ENCODE data around the gene ANGPTL5.
"Not testable (repeated sequence)": the region's sequence is repeated elsewhere in the genome, so short reads cannot be mapped to it uniquely, and the experiment has no call there.

ANGPTL5 gene

GRCh38 chr11:101916422-101916821 lies at the start of gene ANGPTL5:
Gene ANGPTL5 (minus strand): TSS chr11:101916522. CDS start chr11:101907909, 8,613 bp downstream.
- DNase-seq (ENCODE audit: low spot score): no peak

DNA sequence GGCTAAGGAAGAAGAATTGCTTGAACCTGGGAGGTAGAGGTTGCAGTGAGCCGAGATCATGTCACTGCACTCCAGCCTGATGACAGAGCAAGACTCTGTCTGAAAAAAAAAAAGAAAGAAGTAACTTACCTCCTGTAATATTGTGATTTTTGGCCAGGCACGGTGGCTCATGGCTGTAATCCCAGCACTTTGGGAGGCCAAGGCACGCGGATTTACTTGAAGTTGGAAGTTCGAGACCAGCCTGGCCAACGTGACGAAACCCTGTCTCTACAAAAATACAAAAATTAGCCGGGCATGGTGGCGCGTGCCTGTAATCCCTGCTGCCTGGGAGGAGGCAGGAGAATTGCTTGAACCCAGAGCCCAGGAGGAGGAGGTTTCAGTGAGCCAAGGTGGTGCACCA lies 47.9 kb upstream of the ANGPTL5 start:
- DNase-seq (ENCODE audit: low spot score): not testable (repeated sequence)

DNA sequence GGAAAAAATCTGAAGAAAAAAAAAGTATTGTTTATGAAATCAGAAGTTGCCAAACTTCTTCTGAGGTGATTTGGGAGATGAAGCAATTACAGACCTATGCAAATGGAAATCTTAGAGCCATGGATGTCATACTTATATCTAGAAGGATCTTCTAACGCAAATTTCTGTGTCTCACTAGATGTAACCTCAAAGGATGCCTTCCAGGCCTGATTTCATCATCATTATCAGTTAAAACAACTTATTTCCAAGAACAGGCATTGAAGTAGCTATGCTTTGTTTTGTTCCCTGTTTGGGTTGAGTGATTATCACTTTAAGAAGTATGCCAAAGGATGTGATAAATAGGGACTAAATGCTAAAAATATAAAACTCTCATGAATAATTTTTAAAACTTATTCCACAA lies 43.9 kb upstream of the ANGPTL5 start:
- no peak for DNase-seq (ENCODE audit: low spot score)

DNA sequence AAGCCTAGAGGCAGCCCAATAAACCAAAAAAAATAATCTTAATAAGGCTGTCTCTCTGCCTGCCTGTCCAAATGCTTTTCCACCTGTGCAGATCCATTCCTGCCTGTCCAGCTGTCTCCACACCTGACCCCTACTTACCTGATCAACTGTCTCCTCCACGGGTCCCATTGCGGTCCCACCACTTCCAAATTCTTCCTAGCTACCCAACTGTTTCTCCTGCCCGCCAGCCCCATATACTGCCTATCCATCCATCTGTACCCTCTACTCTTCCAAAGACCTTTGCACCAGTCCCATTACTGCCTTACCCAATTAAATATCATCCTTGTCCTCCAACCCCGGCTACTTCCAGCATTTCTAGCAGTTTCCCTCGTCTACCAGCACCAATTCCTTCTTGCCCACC lies 39.4 kb upstream of the ANGPTL5 start:
- no peak for DNase-seq (ENCODE audit: low spot score)

- no peak for DNase-seq (ENCODE audit: low spot score)
Observed at GRCh38 chr11:101955278-101955677, 39.0 kb upstream of the ANGPTL5 start.

- DNase-seq (ENCODE audit: low spot score): no peak
Observed at GRCh38 chr11:101949680-101950220, 33.4 kb upstream of the ANGPTL5 start.

GRCh38 chr11:101945448-101945847 lies 29.1 kb upstream of the ANGPTL5 start:
- DNase-seq (ENCODE audit: low spot score): no peak

GRCh38 chr11:101944923-101945322 lies 28.6 kb upstream of the ANGPTL5 start:
- no peak for DNase-seq (ENCODE audit: low spot score)

DNA sequence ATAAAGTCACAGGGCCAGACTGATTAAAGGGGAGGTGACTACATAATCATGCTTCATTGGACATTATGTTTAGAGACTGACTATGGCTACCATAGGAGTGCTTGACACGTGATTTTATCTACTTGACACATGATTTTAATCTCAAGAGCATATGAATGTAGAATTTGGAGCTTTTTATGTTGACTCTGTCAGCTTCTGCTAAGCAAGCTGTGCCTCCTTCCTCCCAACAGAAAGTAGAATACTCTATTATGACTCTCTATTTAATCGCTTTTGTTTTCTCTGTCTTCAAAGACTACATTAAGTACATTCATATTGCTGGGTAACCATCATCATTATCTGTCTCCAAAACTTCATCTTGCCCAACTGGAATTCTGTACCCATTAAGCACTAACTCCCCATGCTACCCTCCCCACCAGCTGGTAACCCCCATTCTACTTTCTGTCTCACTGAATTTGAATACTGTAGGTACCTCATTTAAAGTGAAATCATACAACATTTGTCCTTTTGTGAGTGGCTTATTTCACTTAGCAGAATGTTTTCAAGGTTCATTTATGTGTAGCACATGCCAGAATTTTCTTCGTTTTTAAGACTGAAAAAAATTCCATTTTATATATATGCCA lies 24.7 kb upstream of the ANGPTL5 start:
- DNase-seq (ENCODE audit: low spot score): no peak

DNA sequence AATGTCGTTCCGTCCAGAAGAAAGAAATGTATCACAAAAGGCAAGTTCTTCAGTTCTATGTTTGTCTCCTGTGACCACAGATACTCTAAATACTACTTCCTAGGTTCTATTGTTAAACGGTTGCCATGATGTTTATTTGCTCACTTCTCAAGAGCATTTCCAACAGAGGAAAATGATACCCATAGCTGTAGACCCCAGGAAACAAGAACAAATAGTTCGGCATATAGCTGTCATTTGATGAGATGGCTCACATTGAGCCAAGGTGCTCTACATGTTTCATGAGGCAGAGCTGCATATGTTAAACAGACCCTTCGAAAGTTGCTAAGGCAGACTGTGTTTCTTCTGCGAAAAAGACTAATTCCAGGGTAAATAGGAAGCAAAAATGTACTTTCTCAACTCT lies 15.4 kb upstream of the ANGPTL5 start:
- no peak for DNase-seq (ENCODE audit: low spot score)

DNA sequence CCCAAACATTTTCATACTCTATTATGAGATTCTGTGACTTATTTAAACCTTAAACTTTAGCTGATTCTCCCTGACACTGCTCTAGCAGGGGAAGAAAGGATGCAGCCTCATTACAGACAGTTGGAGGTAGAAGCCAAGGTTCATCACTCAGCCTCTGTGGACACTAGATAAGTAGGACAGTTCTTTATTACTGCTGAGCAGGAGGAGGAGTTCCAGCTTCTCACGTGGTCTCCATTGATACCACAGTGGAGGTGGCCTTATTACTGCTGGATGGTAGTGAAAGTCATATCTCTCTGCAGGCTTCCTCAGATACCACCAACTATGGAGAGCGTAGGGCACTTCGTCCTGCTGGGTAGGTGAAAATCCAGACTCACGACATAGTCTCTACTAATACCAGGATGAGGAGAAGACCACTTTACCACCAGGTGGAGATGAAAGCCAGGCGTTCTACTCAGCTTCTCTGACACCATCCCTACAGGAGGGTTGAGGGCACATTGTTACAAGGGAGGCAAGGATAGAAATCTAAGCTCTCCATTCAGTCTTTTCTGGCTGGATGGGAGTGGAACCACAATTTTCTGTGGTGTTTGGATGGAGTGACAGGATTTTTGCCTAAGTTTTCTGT lies 13.1 kb upstream of the ANGPTL5 start:
- DNase-seq (ENCODE audit: low spot score): peak; percentile 37

DNA sequence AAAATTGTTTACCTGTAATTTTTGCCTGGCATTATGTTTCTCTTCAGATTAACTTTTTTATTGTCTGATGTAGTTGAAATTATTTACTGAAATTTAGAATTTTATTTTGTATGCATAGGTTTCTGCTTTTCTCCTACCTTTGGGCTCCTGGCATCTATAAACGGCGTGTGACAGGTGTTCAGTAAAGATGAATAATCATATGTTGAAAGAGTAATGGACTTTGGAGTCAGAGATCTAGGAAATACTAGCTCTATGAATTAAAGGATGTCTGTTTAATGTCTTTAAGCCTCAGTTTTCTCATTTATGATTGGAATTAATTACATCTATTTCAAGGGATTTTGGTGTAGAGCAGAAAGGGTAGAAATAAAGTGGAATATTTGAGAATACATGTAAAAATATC lies 7.2 kb upstream of the ANGPTL5 start:
- no peak for DNase-seq (ENCODE audit: low spot score)

DNA sequence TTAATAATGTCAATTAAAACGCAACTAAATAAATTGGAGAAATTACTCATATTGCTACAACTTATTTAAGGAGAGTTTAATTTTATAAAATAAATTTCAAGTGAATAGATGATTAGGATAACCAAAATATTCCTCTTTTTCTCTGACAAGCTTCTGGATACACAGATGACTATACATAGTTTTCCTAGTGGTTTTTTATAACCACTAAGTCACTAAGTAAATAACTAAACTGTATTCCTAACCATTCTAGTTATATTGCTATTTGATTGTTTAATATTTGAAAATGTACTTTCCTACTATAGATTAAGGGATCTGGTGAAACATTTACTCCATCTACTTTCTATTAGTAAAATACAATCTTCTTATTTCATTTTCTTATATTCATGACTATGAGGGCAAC lies 4.7 kb upstream of the ANGPTL5 start:
- no peak for DNase-seq (ENCODE audit: low spot score)

GRCh38 chr11:101917226-101917625 lies 904 bp upstream of the ANGPTL5 start:
- DNase-seq (ENCODE audit: low spot score): no peak

GRCh38 chr11:101915791-101916291 lies 481 bp downstream of the ANGPTL5 start:
- no peak for DNase-seq (ENCODE audit: low spot score)

- DNase-seq (ENCODE audit: low spot score): peak; percentile 73
Observed at GRCh38 chr11:101914738-101915426, 1.4 kb downstream of the ANGPTL5 start, which contains the start of gene CEP126. Gene CEP126 (plus strand): TSS chr11:101915010. CDS start chr11:101915285, 275 bp downstream.

GRCh38 chr11:101914341-101914737 lies 2.0 kb downstream of the ANGPTL5 start:
- no peak for DNase-seq (ENCODE audit: low spot score)

GRCh38 chr11:101913656-101914055 lies 2.7 kb downstream of the ANGPTL5 start:
- DNase-seq (ENCODE audit: low spot score): no peak

GRCh38 chr11:101912823-101913284 lies 3.5 kb downstream of the ANGPTL5 start:
- DNase-seq (ENCODE audit: low spot score): peak; percentile 16

DNA sequence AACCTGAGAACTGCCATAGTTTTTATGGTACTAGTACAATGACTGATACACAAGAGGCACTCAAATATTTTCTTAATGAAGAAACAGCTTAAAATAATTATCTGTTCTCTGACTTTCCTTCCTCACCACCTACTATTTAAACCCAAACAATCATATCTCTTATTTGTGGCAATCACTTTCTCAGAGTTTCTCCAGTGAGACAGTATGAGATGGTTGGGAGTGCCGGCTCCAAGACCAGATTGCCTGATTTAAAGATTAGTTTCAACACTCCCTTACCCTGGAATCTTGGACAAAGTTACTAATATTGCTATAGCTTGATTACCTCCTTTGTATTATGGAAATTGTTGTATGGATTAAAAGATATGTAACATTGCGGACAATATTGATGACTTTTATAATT lies 7.2 kb downstream of the ANGPTL5 start:
- DNase-seq (ENCODE audit: low spot score): no peak

DNA sequence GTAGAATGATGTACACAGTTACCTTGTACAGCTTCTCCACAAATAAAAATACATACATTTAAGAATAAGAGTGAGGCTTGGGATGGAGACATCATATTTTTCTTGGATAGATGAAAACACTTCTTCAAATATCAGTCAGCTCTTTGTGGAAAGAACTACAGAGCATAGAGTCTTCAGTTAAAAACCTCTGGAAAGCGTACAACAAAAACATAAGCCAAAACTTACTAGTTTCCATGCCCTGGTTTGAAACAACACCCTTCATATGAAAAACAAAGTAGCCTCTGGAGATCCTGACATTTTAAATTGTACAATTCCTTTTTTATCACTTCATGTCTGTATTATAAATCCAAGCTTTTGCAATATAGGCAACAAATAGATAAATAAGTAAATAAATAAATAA lies 8.5 kb downstream of the ANGPTL5 start:
- no peak for DNase-seq (ENCODE audit: low spot score)

DNA sequence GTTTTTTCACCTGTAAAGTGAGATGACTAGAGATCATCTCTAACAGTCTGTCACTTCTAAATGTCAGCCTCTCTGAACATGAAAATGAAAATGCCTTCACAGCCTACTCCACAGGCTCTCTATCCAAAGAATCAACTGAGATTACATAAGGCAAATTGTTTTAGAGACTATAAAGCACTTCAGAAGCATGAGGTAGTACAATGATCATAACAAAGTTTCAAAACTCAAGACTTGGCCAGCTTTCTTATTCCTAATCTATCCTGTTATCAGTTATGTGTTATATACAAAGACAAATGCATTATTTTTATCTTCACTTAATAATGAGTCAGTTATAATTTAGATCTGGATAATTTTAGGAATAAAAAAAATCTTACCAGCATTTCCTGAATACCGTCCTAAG lies 21.8 kb downstream of the ANGPTL5 start:
- DNase-seq (ENCODE audit: low spot score): no peak

DNA sequence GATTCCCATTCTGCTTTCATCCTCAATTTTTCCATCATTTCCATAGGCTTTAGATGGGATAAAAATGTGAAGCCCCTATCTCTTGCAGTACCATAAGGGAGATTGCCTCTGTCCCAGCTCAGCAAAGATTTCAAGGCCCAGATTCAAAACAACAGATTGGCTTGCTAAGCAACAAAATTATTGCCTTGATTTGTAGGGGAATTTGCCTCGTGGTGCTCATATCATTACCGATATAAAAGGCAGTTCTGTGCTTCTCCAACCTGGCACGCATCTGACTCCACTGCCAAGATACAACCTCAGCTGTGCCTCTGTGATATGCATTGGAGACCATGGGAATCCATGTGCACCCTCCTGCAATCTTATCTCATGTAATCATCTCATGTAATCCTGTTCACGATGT lies 26.6 kb downstream of the ANGPTL5 start:
- DNase-seq (ENCODE audit: low spot score): no peak
